Activated CD4-positive, alpha-beta T cell treated with anti-CD3 and anti-CD28 coated beads, Interleukin-2, amount 10 ng/mL, durations not matched to agents 24 days and 14 days (primary cell): ENCODE data around the gene ZNF586. TPM values are rescaled to one million over a fixed set of nuclear protein-coding genes. Genes with fewer than 3 reads are reported as not detected.
"Not testable (repeated sequence)": the region's sequence is repeated elsewhere in the genome, so short reads cannot be mapped to it uniquely, and the experiment has no call there.

Experiments
- DNase-seq: peaks from one replicate; pipeline ENCODE4 v3.0.0; 2022
- H3K27ac Mint-ChIP-seq: one replicate; pipeline ENCODE4 v1.8.0; 2022; ENCODE audit warnings: mild to moderate bottlenecking, mixed read lengths
- H3K27me3 Mint-ChIP-seq: one replicate; pipeline ENCODE4 v1.8.0; 2022; ENCODE audit warnings: mixed read lengths
- H3K36me3 Mint-ChIP-seq: one replicate; pipeline ENCODE4 v1.8.0; 2022; ENCODE audit warnings: low read depth, mild to moderate bottlenecking, mixed read lengths
- H3K4me1 Mint-ChIP-seq: one replicate; pipeline ENCODE4 v1.8.0; 2021; ENCODE audit warnings: mixed read lengths
- H3K4me3 Mint-ChIP-seq: one replicate; pipeline ENCODE4 v1.8.0; 2022; ENCODE audit warnings: mild to moderate bottlenecking, moderate library complexity, mixed read lengths
- H3K9me3 Mint-ChIP-seq: one replicate; pipeline ENCODE4 v1.8.0; 2021; ENCODE audit warnings: mixed read lengths
- intact Hi-C: fragments of 100-400 bp; cut with micrococcal nuclease; formaldehyde crosslinking; loops from one replicate; pipeline ENCODE4 v1.15.1; 2023
- total RNA-seq: library from RNA; stranded (reverse); gene quantifications from 2 replicates; pipeline ENCODE4 v1.2.3, GENCODE V29; 2022

The ZNF586 gene
- total RNA-seq, 1 donor from 2014 or later, result 13.5 TPM

DNA sequence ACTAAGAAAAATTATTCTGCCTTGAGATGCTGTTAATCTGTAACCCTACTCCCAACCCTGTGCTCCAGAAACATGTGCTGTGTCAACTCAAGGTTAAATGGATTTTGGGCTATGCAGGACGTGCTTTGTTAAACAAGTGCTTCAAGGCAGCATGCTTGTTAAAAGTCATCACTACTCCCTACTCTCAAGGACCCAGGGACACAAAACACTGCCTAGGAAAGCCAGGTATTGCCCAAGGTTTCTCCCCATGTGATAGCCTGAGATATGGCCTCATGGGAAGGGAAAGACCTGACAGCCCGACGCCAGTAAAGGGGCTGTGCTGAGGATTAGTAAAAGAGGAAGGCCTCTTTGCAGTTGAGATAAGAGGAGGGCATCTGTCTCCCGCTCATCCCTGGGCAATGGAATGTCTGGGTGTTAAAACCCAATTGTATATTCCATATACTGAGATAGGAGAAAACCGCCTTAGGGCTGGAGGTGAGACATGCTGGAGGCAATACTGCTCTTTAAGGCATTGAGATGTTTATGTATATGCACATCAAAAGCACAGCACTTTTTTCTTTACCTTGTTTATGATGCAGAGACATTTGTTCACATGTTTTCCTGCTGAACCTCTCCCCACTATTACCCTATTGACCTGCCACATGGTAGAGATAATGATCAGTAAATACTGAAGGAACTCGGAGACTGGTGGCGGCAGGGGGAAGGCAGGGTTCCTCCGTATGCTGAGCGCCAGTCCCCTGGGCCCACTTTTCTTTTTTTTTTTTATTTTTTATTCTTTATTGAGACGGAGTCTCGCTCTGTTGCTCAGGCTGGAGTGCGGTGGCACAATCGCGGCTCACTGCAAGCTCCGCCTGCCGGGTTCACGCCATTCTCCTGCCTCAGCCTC lies 41.2 kb downstream of the ZNF586 start:
- H3K4me3 Mint-ChIP-seq, H3K27me3 Mint-ChIP-seq, H3K9me3 Mint-ChIP-seq, H3K27ac Mint-ChIP-seq, DNase-seq: not testable (repeated sequence)
- intact Hi-C loops, result loop anchor here (10.0 kb wide), 2 partner anchors 236 to 374 kb away; partner anchors contain the start of genes ZNF274 and ZNF416
- Mint-ChIP-seq H3K36me3 (peaks cover 57% of the 10 kb centered on the region), H3K4me1 (peaks cover 27% of the 10 kb centered on the region)

GRCh38 chr19:57812226-57812625 lies 42.8 kb downstream of the ZNF586 start:
- peak overlapping the region; percentile 86 for H3K27ac Mint-ChIP-seq
- DNase-seq, result no peak
- no peaks in the 10 kb centered on the region for H3K27me3 Mint-ChIP-seq
- intact Hi-C loops, result loop anchor here (10.0 kb wide), 2 partner anchors 237 to 373 kb away; partner anchors contain the start of genes ZNF274 and ZNF416
- H3K9me3 Mint-ChIP-seq, result no peaks in the 10 kb centered on the region
- peak overlapping the region; percentile 96 for H3K4me3 Mint-ChIP-seq
- H3K36me3 Mint-ChIP-seq, result peaks cover 46% of the 10 kb centered on the region
- H3K4me1 Mint-ChIP-seq, result peaks cover 33% of the 10 kb centered on the region

GRCh38 chr19:57812975-57813820 lies 43.7 kb downstream of the ZNF586 start:
- H3K9me3 Mint-ChIP-seq, H3K27me3 Mint-ChIP-seq: not testable (repeated sequence)
- intact Hi-C loops, result loop anchor here (10.0 kb wide), 2 partner anchors 238 to 372 kb away; partner anchors contain the start of genes ZNF274 and ZNF416
- peak overlapping the region; percentile 96 for H3K4me3 Mint-ChIP-seq
- H3K27ac Mint-ChIP-seq, result peak overlapping the region; percentile 86
- peaks cover 38% of the 10 kb centered on the region for H3K36me3 Mint-ChIP-seq
- peak; percentile 59 for DNase-seq
- H3K4me1 Mint-ChIP-seq, result peaks cover 35% of the 10 kb centered on the region

DNA sequence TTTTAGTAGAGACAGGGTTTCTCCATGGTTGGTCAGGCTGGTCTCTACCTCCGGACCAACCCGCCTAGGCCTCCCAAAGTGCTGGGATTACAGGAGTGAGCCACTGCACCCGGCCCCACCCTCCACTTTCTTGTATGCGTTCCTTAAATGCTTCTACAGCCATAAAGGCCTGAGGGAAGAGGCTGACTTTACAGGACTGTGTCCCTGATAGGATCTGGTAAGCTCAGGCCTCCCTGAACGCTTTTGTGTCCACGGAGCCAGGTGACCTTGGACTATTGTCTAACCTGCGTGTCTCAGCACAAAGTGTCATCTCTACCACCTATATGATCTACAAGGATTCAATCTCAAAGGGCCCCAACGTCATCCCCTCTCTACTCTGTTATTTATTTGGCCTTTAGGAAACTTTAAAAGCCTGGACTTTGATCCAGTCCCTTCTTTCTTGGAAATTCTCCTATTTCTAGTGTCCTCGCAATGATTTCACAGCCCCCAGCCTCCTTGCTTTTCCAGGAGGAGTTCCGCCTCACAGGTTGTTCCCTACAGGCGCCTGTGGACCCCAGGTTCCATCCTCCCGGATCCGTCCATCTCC lies 44.5 kb downstream of the ZNF586 start:
- Mint-ChIP-seq H3K27ac (peak overlapping the region; percentile 90), H3K36me3 (peaks cover 32% of the 10 kb centered on the region), H3K27me3 (no peaks in the 10 kb centered on the region), H3K4me1 (peaks cover 38% of the 10 kb centered on the region), H3K4me3 (peak overlapping the region; percentile 96), H3K9me3 (no peaks in the 10 kb centered on the region)
- intact Hi-C loops, result loop anchor here (2.0 to 10.0 kb wide), 5 partner anchors 35 to 371 kb away; partner anchors contain the start of genes ZNF274, ZNF416, ZNF586 and ZNF587
- DNase-seq, result no peak

GRCh38 chr19:57814505-57815246 lies 45.2 kb downstream of the ZNF586 start, which contains the start of gene ZNF552:
Gene ZNF552 (minus strand): TSS chr19:57814913. CDS start chr19:57814743, 170 bp downstream.
- Mint-ChIP-seq H3K27ac (peak within 1 kb of the TSS; percentile 90), H3K4me3 (peak within 1 kb of the TSS; percentile 96), H3K36me3 (peaks cover 27% of the 10 kb centered on the region), H3K9me3 (no peaks in the 10 kb centered on the region), H3K4me1 (peaks cover 40% of the 10 kb centered on the region), H3K27me3 (no peaks in the 10 kb centered on the region)
- intact Hi-C loops, result loop anchor here (2.0 to 10.0 kb wide), 5 partner anchors 34 to 370 kb away; partner anchors contain the start of genes ZNF274, ZNF416, ZNF586 and ZNF587
- peak; percentile 93 for DNase-seq

DNA sequence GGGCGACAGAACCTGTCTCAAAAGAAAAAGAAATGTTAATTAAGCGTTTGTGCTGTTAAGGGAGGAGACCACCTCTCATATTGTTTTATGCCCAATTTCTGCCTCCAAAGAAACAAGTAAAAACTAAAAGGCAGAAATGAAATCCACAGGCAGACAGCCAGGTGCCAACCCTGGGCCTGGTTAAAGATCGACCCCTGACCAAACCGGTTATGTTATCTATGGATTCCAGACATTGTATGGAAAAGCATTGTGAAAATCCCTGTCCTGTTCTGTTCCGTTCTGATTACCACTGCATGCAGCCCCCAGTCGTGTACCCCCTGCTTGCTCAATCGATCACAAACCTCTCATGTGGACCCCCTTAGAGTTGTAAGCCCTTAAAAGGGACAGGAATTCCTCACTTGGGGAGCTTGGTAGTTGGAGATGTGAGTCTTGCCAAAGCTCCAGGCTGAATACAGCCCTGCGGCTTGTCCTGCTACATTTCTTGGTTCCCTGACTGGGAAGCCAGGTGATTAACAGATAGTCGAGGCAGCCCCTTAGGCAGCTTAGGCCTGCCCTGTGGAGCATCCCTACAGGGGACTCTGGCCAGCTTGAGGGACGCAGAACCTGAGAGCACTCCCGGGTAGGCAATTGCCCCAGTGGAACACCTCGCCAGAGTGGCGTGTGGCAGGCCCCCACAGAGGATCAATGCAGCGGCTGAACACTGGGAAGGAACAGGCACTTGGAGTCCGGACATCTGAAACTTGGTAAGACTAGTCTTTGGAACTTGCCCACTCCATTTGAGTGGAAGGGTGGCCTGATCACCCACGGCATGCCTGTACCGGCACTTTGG lies 46.0 kb downstream of the ZNF586 start:
- peak overlapping the region; percentile 96 for H3K4me3 Mint-ChIP-seq
- H3K36me3 Mint-ChIP-seq, result peaks cover 27% of the 10 kb centered on the region
- H3K27me3 Mint-ChIP-seq, result no peaks in the 10 kb centered on the region
- H3K27ac Mint-ChIP-seq, result peak overlapping the region; percentile 90
- DNase-seq, result no peak
- intact Hi-C loops, result loop anchor here (2.0 to 10.0 kb wide), 5 partner anchors 33 to 369 kb away; partner anchors contain the start of genes ZNF274, ZNF416, ZNF586 and ZNF587
- H3K9me3 Mint-ChIP-seq, result no peaks in the 10 kb centered on the region
- peaks cover 43% of the 10 kb centered on the region for H3K4me1 Mint-ChIP-seq

DNA sequence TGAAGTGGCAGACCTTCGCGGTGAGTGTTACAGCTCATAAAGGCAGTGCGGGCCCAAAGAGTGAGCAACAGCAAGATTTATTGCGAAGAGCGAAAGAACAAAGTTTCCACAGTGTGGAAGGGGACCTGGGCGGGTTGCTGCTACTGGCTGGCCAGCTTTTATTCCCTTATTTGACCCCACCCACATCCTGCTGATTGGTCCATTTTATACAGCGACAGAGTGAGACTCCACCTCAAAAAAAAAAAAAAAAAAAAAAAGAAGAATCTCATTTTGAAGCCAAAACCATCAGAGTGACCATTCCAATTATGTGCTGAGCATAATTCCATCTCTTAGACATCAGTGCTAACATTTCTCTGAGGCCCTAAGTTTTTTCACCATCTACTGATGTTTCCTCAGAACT lies 47.2 kb downstream of the ZNF586 start:
- no peak for DNase-seq
- no peak overlapping the region for H3K4me3 Mint-ChIP-seq
- no peaks in the 10 kb centered on the region for H3K27me3 Mint-ChIP-seq
- intact Hi-C loops, result loop anchor here (10.0 kb wide), 2 partner anchors 242 to 368 kb away; partner anchors contain the start of genes ZNF274 and ZNF416
- H3K9me3 Mint-ChIP-seq, result no peaks in the 10 kb centered on the region
- peaks cover 28% of the 10 kb centered on the region for H3K36me3 Mint-ChIP-seq
- H3K4me1 Mint-ChIP-seq, result peaks cover 48% of the 10 kb centered on the region
- peak overlapping the region; percentile 7 for H3K27ac Mint-ChIP-seq

- H3K4me1 Mint-ChIP-seq, result peaks cover 45% of the 10 kb centered on the region
- peaks cover 30% of the 10 kb centered on the region for H3K36me3 Mint-ChIP-seq
- peak overlapping the region; percentile 96 for H3K4me3 Mint-ChIP-seq
- no peak overlapping the region for H3K27ac Mint-ChIP-seq
- no peak for DNase-seq
- H3K27me3 Mint-ChIP-seq, result no peaks in the 10 kb centered on the region
- intact Hi-C loops, result loop anchor here (10.0 kb wide), 2 partner anchors 243 to 367 kb away; partner anchors contain the start of genes ZNF274 and ZNF416
- peaks cover 3% of the 10 kb centered on the region for H3K9me3 Mint-ChIP-seq
These were observed 48.5 kb downstream of the ZNF586 start for GRCh38 chr19:57817976-57818375.

DNA sequence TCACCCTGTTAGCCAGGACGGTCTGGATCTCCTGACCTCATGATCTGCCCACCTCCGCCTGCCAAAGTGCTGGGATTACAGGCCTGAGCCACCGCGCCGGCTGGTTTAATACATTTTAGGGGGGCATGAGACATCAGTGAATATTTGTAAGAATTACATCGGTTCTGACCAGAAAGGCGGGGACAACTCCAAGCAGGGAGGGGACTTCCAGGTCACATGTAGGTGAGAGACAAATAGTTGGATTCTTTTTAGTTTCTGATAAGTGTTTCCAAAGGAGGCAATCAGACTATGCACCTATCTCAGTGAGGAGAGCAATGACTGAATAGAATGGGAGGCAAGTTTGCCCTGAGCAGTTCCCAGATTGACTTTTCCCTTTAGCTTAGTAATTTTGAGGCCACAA lies 48.9 kb downstream of the ZNF586 start:
- Mint-ChIP-seq H3K27ac (peak overlapping the region; percentile 51), H3K27me3 (no peaks in the 10 kb centered on the region), H3K4me3 (peak overlapping the region; percentile 96), H3K36me3 (peaks cover 32% of the 10 kb centered on the region), H3K4me1 (peaks cover 43% of the 10 kb centered on the region), H3K9me3 (peaks cover 3% of the 10 kb centered on the region)
- no peak for DNase-seq
- intact Hi-C loops, result loop anchor here (10.0 kb wide), 2 partner anchors 244 to 366 kb away; partner anchors contain the start of genes ZNF274 and ZNF416

GRCh38 chr19:57819475-57820148 lies 50.1 kb downstream of the ZNF586 start:
- Mint-ChIP-seq H3K27ac (peak overlapping the region; percentile 99), H3K4me1 (peaks cover 45% of the 10 kb centered on the region), H3K9me3 (peaks cover 3% of the 10 kb centered on the region), H3K36me3 (peaks cover 44% of the 10 kb centered on the region), H3K27me3 (no peaks in the 10 kb centered on the region), H3K4me3 (peak overlapping the region; percentile 96)
- DNase-seq, result peak; percentile 94
- intact Hi-C loops, result loop anchor here (10.0 kb wide), 2 partner anchors 245 to 365 kb away; partner anchors contain the start of genes ZNF274 and ZNF416

DNA sequence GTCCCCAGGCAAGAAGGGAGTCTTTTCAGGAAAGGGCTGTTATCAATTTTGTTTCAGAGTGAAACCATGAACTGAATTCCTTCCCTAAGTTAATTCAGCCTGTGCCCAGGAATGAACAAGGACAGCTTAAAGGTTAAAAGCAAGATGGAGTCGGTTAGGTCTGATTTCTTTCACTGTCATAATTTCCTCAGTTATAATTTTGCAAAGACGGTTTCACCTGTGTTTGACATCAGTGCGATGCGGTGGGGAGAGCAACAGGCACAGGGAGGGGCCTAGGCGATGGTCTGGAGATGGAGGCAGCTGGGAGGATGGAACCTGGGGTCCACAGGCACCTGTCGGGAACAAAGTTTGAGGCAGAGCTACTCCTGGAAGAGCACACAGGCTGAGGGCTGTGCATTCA lies 51.1 kb downstream of the ZNF586 start:
- no peak for DNase-seq
- Mint-ChIP-seq H3K4me3 (peak overlapping the region; percentile 96), H3K27me3 (no peaks in the 10 kb centered on the region), H3K9me3 (peaks cover 3% of the 10 kb centered on the region), H3K36me3 (peaks cover 51% of the 10 kb centered on the region), H3K27ac (peak overlapping the region; percentile 99), H3K4me1 (peaks cover 38% of the 10 kb centered on the region)
- intact Hi-C loops, result no loop called here
